ENCODE data around the gene FOXN3.

FOXN3 gene

DNA sequence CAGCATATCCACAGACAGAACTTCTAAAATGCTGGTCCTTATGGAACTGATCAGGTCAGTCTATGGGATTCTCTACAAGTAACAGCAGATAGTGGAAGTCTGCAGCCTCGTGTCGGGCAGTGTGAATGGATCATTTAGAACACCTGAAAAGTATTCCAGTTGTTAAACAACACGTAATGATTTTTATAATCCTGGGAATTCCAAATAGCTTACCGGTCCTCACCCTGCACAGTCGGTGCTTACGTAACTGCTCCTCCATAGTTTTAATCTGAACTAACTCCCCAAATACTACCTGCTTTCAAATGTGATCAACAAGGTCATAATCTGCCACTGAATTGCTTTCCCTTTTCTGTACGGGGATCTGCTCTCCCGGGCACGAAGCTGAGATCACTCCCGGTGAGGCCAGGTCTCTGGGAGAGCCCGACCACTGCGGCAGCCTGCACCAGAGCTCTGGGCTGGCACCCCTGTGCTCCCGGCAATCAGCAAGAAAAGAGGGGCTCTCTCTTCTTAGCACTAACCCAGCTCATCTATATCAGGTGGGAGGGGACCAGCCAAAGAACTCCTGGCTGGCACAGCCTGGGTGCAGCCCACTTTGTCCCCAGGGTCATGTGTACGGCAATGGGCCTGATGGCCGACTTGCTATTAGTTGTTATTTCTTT, 157.0 kb downstream of the FOXN3 start:
- H3K4me3 ChIP-seq (ENCODE audit: low read depth, low read length), result no peak overlapping the region
- TF ChIP-seq, protein P1, sequence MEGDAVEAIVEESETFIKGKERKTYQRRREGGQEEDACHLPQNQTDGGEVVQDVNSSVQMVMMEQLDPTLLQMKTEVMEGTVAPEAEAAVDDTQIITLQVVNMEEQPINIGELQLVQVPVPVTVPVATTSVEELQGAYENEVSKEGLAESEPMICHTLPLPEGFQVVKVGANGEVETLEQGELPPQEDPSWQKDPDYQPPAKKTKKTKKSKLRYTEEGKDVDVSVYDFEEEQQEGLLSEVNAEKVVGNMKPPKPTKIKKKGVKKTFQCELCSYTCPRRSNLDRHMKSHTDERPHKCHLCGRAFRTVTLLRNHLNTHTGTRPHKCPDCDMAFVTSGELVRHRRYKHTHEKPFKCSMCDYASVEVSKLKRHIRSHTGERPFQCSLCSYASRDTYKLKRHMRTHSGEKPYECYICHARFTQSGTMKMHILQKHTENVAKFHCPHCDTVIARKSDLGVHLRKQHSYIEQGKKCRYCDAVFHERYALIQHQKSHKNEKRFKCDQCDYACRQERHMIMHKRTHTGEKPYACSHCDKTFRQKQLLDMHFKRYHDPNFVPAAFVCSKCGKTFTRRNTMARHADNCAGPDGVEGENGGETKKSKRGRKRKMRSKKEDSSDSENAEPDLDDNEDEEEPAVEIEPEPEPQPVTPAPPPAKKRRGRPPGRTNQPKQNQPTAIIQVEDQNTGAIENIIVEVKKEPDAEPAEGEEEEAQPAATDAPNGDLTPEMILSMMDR (IDR thresholded peaks at IDR 0.05; ENCODE audit: low read depth, low read length), result no peak
- TF ChIP-seq POLR2A (IDR thresholded peaks at IDR 0.05; ENCODE audit: extremely low read depth, insufficient read length) (no peak), MYC (IDR thresholded peaks at IDR 0.05; ENCODE audit: low read depth, low read length) (no peak)
- TF ChIP-seq, protein P2, sequence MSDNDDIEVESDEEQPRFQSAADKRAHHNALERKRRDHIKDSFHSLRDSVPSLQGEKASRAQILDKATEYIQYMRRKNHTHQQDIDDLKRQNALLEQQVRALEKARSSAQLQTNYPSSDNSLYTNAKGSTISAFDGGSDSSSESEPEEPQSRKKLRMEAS (IDR thresholded peaks at IDR 0.05; ENCODE audit: low read depth, low read length), result no peak
- no peak for DNase-seq (ENCODE audit: low read depth)

DNA sequence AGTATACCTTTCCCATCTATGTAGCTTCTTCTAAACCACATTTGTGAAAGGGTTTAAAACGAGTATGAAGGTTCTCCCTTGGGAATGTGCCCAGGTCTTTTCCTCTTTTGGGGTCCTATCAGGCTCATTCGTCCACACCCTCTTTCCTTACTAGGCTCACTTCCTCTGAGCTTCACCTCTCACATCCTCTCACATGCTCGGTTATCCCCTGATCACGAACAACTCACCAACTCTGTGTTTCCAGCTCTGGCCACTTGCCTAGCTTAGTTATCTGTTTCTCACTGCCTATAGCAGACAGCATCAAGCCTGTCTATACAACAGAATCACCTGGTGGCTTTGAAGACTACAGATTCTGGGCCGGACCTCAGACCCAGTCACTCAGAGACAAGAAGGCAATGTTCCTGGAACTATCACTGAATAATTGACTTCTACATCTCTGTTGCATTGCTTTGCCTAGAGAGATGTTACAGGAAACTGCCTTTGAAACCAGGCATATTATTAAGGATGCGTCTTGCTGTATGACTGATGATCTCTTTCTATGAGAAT, 158.2 kb downstream of the FOXN3 start:
- TF ChIP-seq POLR2A (IDR thresholded peaks at IDR 0.05; ENCODE audit: extremely low read depth, insufficient read length), result no peak
- TF ChIP-seq, protein P2 (IDR thresholded peaks at IDR 0.05; ENCODE audit: low read depth, low read length), result no peak
- no peak for TF ChIP-seq MYC (IDR thresholded peaks at IDR 0.05; ENCODE audit: low read depth, low read length)
- TF ChIP-seq, protein P1 (IDR thresholded peaks at IDR 0.05; ENCODE audit: low read depth, low read length), result no peak
- DNase-seq (ENCODE audit: low read depth), result no peak

DNA sequence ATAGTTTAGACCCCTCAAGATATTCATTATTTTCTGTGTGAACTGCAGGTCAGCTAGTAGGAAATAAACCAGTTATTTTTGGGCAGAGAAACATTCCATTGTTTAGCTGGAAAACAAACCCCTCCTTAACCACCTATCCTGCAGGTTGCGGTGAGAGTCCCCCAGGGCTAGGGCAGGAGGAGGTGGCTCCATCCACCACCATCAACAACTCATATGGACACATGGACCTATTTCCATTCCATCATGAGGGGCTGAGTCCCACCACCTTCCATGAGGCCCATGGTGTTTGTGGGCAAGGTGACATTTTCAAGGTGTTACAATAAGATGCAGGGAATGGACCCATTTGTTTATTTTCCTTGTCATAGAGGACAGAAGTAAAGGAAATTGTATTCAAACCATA, 160.1 kb downstream of the FOXN3 start:
- DNase-seq (ENCODE audit: low read depth), result no peak
- no peak overlapping the region for H3K4me3 ChIP-seq (ENCODE audit: low read depth, low read length)
- TF ChIP-seq POLR2A (IDR thresholded peaks at IDR 0.05; ENCODE audit: extremely low read depth, insufficient read length) (no peak), MYC (IDR thresholded peaks at IDR 0.05; ENCODE audit: low read depth, low read length) (no peak)
- TF ChIP-seq, protein P2 (IDR thresholded peaks at IDR 0.05; ENCODE audit: low read depth, low read length), result no peak

More for the DNA sequence above, 158.2 kb downstream of the FOXN3 start:
- H3K4me3 ChIP-seq (ENCODE audit: low read depth, low read length), result no peak overlapping the region

DNA sequence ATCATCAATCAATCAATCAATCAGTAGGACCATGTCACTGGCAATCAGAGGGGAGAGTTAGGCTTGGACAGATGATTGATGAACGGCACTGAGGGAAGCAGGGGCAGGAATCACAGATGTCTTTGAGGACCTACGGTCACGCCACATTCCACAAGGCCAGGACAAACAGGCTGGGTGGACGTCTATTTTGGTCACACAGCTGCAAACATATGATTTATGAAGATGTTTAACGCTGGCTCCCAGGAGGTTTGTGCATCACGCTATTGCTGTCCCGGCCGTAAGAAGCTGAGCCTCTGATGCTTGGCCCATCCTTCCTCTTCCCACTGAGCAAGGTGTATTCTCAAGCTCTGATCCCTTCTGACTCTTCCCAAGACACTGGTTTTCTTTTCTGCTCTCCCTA, 160.8 kb downstream of the FOXN3 start:
- TF ChIP-seq POLR2A (IDR thresholded peaks at IDR 0.05; ENCODE audit: extremely low read depth, insufficient read length) (no peak), MYC (IDR thresholded peaks at IDR 0.05; ENCODE audit: low read depth, low read length) (no peak)
- TF ChIP-seq, protein P1 (IDR thresholded peaks at IDR 0.05; ENCODE audit: low read depth, low read length), result no peak
- TF ChIP-seq, protein P2 (IDR thresholded peaks at IDR 0.05; ENCODE audit: low read depth, low read length), result no peak
- no peak for DNase-seq (ENCODE audit: low read depth)
- no peak overlapping the region for H3K4me3 ChIP-seq (ENCODE audit: low read depth, low read length)

DNA sequence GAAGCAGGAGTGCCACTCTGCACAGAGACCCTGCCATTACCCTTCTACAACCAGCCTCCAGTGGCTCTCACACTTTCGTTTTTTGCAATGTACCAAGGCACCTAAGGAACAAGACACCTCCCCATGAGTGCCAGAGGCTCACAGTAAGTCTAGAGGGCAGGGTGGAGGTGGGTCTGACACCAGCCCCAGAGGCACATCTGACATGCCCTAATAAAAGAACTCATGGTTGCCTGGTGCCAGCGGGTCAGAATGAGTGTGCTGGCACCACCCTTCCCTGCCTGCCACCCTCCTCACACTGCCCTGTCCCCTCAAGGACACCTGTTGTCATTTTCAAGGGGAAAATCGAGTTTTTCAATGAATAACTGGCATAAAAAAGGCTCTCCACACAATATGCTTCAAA, 161.2 kb downstream of the FOXN3 start:
- DNase-seq (ENCODE audit: low read depth), result no peak
- TF ChIP-seq, protein P1 (IDR thresholded peaks at IDR 0.05; ENCODE audit: low read depth, low read length), result no peak
- TF ChIP-seq, protein P2 (IDR thresholded peaks at IDR 0.05; ENCODE audit: low read depth, low read length), result no peak
- TF ChIP-seq MYC (IDR thresholded peaks at IDR 0.05; ENCODE audit: low read depth, low read length) (no peak), POLR2A (IDR thresholded peaks at IDR 0.05; ENCODE audit: extremely low read depth, insufficient read length) (no peak)

DNA sequence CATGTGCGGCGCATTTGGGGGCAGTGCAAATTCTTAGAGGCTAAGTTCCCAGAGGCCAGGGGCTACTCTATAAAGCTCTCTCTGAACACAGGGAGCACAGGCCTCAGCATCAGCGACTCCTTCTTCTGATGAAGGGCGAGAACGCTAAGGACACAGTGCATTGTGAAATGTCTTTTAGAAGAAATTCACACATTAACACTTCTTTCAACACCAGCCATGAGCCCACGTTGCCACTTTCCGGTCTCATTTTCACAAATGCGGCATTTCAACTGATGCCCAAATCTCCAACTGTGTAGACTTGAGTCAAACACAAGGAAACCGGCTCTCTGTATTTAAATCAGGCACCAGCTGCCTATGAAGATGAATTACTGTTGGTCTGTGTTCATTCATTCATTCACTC, 162.0 kb downstream of the FOXN3 start:
- TF ChIP-seq, protein P2 (IDR thresholded peaks at IDR 0.05; ENCODE audit: low read depth, low read length), result no peak
- TF ChIP-seq, protein P1 (IDR thresholded peaks at IDR 0.05; ENCODE audit: low read depth, low read length), result no peak
- TF ChIP-seq POLR2A (IDR thresholded peaks at IDR 0.05; ENCODE audit: extremely low read depth, insufficient read length) (no peak), MYC (IDR thresholded peaks at IDR 0.05; ENCODE audit: low read depth, low read length) (no peak)
- no peak overlapping the region for H3K4me3 ChIP-seq (ENCODE audit: low read depth, low read length)
- no peak for DNase-seq (ENCODE audit: low read depth)

More for the DNA sequence above, 161.2 kb downstream of the FOXN3 start:
- H3K4me3 ChIP-seq (ENCODE audit: low read depth, low read length), result no peak overlapping the region
